NCI-H82 treated with DMSO at 0.1 percent for 48 hours (cell line): ENCODE measurements around the gene NRGN.

Source experiments
- DNase-seq: peaks from one replicate; lab custom pipeline; 2025; ENCODE audit not compliant: unreplicated experiment; lab: John Stamatoyannopoulos, UW

The NRGN gene

GRCh38 chr11:124739479-124740276, at the start of gene NRGN:
Gene NRGN, plus strand, starts transcription at chr11:124739942. Its CDS starts 143 bp downstream, at chr11:124740085.
- DNase-seq = peak; percentile 68

DNA sequence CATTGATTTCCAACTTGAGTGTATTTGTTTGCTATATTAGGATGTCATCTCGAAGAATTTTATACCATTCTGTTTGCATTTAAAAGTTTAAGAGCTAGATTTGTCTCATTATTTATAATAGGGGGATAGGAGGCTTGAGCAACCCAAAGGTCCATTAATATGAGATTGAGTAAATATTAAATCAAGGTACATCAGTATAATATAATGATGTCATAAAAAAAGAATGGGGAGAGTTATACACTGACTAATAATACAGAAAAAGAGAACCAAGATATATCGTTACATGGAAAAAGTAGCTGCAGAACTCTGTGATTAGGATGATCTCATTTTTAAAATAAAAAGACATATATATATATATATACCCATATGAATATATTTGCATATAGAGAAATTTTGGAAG, 46.6 kb upstream of the NRGN start:
- no peak for DNase-seq

- no peak for DNase-seq
These were observed 40.2 kb upstream of the NRGN start for GRCh38 chr11:124699547-124699946.

DNA sequence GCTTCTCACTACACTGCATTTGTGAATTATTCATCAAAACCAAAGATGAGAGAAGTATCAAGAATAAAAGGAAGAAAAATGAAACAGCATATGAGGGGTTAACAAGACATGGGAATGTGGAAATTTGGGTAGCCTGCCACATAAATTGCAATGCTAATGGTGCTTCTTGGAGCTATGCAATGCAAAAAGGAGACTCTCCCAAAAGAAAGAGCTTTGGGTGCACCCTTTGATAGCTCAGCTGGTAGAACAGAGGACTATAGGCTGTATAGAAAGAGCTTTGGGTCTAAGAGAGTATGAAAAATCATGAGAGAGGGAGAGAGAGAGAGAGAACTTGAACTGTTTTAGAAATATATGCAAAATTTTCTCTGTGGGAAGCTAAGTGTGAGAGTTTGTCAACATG, 39.7 kb upstream of the NRGN start:
- DNase-seq = no peak

DNA sequence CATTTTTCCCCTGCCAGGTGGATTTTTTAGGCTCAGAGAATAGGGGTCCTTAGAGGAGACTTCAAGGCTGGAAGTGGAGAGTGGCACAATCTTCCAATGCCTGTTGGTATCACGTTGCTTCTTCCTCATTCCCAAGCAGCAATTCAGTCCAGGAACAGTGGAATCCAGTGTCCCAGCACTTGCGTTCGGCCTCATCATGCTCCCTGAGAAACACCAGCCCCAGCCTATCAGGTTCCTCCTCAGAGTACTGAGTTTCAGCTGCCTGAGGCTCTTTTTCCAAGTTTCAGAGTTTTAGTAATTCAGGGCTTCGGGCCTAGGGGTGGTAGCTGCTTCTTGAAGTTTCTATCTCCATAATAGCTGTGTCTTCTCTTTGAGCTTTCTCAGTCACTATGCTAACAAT, 31.9 kb upstream of the NRGN start:
- no peak for DNase-seq

- DNase-seq = no peak
These were observed 27.4 kb upstream of the NRGN start for GRCh38 chr11:124712392-124712791.

- DNase-seq = no peak
These were observed 23.2 kb upstream of the NRGN start for GRCh38 chr11:124716591-124716990.

DNA sequence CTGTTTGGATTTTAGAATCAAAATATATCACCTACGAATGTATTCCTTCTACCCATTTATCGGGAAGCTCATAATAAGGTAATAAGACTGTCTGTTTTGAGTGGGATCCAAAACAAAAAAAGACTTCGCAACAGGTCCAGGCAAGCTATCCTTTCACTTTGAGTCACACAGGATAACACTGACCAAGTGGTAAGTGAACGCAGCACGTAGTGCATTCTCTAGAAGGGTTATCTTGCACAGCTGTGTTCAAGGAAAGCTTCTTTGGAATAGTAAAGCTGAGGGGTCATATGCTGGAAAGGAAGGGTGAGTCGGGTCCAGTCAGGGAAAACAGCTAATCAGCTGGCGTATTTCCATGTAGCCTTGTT, 22.3 kb upstream of the NRGN start:
- DNase-seq = no peak

DNA sequence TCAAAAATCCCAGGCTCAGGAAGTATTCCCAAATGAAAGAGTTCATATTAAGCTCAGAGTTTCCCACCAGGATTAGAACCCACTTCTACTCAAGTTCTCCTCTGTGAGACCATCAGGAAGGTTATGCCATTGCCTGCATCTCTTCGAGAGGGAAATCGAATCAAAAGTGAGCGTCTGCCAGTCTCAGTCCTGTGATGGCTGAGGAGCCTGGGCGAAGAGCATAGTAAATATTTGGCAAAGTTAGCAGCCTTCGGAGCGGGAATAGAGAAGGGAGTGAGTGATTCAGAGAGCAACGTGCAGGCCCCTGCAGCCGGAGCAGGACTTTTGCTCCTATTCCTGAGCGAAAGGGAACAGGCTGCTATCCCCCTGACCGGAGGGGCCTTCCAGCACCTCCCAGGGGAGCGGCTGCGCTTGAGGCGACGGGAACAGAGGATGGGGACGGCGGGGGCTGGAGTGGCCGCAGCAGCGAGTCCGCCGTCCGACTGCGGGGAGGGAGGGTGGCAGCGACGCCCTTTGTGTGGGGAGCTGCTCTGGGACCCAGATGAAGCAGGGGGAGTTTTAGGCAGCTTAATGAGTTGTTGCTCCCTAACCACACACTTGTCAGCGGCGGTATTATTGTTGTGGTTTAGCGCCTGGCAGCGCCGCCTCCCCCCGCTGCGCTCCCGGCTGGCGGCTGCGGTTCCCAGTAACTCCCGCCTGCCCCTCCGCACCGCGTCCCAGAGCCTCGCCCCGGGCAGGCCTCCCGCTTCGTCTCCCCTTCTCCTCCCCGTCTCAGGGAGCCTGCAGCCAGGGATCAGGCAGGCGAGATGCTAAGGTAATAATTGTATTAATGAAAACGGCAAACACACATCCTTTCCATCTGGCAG, 21.7 kb upstream of the NRGN start:
- DNase-seq = no peak

DNA sequence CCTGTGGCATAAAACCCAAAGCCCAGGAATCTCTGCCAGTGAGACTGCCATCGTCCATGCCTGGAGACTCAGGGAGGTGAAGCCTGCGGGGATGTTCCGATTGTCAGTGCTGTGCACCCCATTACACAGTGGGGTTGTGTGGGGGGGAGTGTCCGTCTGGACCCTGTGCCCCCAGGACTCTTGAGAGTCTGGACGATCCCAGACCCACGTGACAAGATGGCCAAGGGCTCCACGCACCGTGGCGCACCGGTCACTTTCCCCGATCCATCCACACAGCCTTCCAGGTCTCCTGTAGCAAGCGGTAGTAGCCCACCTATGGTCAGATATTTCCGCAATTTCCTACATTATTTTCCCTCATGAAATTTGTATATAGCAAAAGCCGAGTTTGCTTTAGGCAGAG, 20.9 kb upstream of the NRGN start:
- DNase-seq = no peak

- DNase-seq = no peak
These were observed 20.2 kb upstream of the NRGN start for GRCh38 chr11:124719534-124719933.

DNA sequence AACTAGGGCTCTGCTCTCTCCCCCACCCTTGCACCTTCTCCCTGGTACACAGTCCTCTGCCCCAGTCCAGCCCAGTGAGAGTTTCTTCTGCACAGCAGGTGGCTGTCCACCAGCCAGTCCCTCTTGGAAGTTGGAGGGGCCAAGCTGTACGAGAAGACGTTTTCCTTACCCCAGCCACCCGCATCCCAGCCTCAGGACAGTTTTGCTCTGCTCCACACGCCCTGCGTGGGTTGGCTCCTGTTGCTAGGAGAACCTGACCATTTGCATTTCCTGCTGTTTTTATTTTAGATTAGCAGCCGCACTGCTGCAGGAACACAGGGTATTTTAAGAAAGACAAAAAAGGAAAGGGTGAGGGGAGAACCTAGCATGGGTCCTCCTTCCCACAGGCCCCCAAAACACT, 17.6 kb upstream of the NRGN start:
- no peak for DNase-seq

DNA sequence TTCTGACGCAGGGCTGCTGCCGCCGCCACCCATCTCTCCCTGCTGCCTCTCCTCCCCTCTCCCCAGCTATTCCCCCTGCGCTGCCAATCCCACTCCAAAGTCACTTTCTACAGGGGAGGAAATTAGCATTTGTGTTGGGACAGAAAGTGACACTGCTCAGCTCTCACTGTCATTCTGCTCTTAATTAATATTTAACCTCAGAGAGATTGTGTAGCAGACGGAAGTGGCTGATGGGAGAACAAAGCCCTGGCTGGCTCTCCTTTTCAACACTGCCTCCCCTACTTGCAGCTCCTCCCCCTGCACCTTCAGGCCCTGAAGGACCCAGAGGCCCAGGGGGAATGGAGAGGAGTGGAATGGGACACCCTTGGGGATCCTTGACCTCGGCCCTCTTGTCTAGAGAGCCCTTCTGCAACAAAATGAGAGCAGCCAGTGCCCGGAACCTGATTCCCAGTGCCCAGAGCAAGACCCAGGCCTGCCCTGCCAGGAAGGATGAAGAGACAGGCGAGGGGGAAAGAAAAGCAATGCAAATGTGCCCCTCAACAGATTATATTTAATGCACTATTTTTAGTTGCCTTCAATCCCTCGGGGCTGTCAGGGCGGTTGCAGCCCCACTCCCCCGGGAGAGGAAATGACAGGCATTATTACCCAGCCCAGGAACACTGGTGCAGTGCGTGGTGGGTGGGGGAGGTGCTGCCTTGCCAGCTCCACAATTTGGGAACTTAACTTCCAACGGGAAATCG, 14.6 kb upstream of the NRGN start:
- DNase-seq = no peak

- DNase-seq = no peak
These were observed 14.0 kb upstream of the NRGN start for GRCh38 chr11:124725719-124726105.

DNA sequence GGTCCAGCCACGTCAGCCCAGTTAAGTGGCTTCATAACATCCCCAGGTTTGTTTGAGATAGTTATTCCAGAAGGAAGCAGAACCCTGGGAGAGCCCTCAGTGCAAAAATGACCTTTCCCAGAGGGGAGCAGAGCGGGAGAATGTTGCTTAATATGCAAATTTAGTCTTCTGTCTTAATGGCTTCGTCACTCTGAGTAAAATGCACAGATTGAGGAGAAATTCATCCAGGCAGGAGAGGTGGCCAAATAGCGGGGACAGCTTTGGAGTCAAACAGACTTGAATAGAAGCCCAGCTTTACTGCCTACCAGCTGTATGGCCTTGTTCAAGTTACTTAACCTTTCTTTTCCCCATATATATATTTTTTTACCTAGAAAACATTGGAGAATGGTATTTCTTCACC, 12.3 kb upstream of the NRGN start:
- no peak for DNase-seq

- no peak for DNase-seq
These were observed 11.6 kb upstream of the NRGN start for GRCh38 chr11:124728134-124728533.

DNA sequence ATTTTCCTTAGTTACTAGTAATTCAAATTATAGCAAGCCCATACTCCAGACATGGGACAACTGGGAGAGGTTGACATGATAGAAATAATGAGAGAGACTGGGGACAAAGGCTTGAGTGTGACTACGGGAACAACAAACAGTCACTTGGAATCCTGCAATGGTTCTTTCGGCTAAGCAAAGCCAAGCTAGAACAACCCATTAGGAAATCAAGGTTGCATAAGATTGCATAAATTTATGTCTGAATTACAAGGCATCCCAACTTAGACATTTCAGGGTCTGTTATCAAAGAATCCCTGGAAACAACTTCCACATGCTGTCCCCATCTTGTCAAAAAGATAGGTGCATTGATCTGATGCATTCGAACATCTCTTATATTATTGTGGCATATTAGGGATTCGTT, 10.2 kb upstream of the NRGN start:
- DNase-seq = no peak

GRCh38 chr11:124732230-124732629, 7.5 kb upstream of the NRGN start:
- DNase-seq = no peak

GRCh38 chr11:124736736-124737135, 3.0 kb upstream of the NRGN start:
- peak; percentile 44 for DNase-seq

DNA sequence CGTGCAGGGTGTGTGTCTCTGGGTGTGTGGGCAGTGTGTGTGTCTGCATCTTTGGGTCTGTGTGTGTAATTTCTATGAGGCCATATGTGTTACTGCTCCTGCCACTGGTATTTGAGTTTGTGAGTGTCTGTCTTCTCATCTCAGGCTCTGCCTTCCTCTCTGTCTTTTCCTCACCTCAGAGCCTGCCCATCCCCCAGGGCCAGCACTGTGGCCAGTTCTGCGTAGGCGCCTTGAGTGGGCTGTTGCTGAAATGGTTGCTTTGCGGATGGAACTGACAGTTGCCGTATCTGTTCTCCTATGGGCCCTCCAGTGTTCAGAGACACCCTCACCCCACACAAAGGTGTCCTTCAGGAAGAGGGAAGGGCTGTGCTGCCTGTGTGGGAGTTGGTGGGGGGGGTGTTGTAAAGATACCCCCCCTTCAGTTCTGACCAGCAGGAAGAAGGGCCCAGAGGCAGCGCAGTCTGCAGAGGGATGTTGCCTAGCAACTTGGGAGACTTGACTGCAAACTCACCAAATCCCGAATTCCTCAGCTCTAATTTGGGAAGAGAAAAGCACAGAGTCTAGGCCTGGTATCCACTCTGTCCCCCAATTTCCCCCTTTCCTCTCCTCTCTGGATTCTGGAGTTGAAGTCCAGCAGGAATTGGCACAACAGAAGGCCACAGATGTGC, 2.0 kb upstream of the NRGN start:
- no peak for DNase-seq
